ENCODE results near the gene CD2AP.

DNA sequence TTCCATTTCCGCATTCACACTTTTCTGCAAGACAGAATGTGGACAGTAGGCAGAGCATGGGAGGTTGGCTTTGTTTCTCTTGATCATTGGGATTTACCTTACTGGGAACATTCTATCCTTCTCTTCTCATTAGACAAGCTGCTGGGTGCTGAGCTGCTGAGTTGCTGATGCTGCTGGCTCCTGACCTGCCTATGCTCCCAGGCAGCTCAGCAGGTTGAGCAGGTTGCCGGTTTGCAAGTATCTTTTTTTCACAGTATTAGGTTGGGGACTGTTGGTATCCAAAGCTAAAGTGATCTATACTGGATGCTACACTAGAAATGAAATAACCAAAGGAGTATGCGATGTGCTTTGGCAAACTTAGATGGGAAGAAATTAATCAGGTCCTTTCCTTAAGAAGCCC lies 197.1 kb downstream of the CD2AP start:
- TF ChIP-seq, protein P1, sequence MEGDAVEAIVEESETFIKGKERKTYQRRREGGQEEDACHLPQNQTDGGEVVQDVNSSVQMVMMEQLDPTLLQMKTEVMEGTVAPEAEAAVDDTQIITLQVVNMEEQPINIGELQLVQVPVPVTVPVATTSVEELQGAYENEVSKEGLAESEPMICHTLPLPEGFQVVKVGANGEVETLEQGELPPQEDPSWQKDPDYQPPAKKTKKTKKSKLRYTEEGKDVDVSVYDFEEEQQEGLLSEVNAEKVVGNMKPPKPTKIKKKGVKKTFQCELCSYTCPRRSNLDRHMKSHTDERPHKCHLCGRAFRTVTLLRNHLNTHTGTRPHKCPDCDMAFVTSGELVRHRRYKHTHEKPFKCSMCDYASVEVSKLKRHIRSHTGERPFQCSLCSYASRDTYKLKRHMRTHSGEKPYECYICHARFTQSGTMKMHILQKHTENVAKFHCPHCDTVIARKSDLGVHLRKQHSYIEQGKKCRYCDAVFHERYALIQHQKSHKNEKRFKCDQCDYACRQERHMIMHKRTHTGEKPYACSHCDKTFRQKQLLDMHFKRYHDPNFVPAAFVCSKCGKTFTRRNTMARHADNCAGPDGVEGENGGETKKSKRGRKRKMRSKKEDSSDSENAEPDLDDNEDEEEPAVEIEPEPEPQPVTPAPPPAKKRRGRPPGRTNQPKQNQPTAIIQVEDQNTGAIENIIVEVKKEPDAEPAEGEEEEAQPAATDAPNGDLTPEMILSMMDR (IDR thresholded peaks at IDR 0.05; ENCODE audit: low read length): no peak
- TF ChIP-seq EZH2 (optimal IDR thresholded peaks at IDR 0.05; ENCODE audit: low read depth, low read length): no peak
- TF ChIP-seq EZH2phosphoT487 (IDR thresholded peaks at IDR 0.05; ENCODE audit: low read length): no peak
